IMR-90 (cell line): Measurements from ENCODE around the gene UBA5. TPM values are rescaled to one million over a fixed set of nuclear protein-coding genes. Genes with fewer than 3 reads are reported as not detected.
A peak's percentile ranks its signal among the peaks of the same experiment; 100 is the strongest.

Source experiments
- ATAC-seq: fragments of 200-7000 bp; cut with Tn5 transposase; 2 replicates; pipeline ENCODE4 v1.9.1; 2020; ENCODE audit warnings: low read depth, mild to moderate bottlenecking, moderate library complexity
- BruUV-seq: library from RNA; stranded (reverse); fragments of 400-500 nt; replicated peaks from 2 replicates; lab custom pipeline; 2021; lab: Mats Ljungman, UMichigan
- CTCF ChIA-PET: fragments of 300-600 bp; formaldehyde crosslinking; extraction: SDS; loops from one replicate; lab custom pipeline; 2021; ENCODE audit warnings: antibody characterized with exemption; lab: Yijun Ruan, JAX
- POLR2A ChIA-PET: fragments of 300-600 bp; sonication (Branson Sonifier 250); formaldehyde crosslinking; loops from one replicate; lab custom pipeline; 2022; ENCODE audit warnings: antibody characterized with exemption; ENCODE audit not compliant: unreplicated experiment; lab: Charles Lee
- DNase-seq: peaks from one replicate; pipeline ENCODE4 v3.0.0; 2013
- H2AFZ ChIP-seq: replicated peaks from 2 replicates; pipeline ENCODE3; 2013; ENCODE audit warnings: low read length, mild to moderate bottlenecking; ENCODE audit not compliant: poor library complexity
- H2AK5ac ChIP-seq: 2 replicates; pipeline ENCODE4 v1.6.1; 2013; ENCODE audit warnings: low read depth, low read length, inconsistent platforms
- H2AK9ac ChIP-seq: replicated peaks from 2 replicates; pipeline ENCODE3; 2013; ENCODE audit warnings: mild to moderate bottlenecking, low read depth, low read length, moderate library complexity; ENCODE audit not compliant: poor library complexity
- H2BK120ac ChIP-seq: 2 replicates; pipeline ENCODE4 v1.6.1; 2013; ENCODE audit warnings: low read depth, low read length, inconsistent platforms
- H2BK15ac ChIP-seq: 3 replicates; pipeline ENCODE4 v1.6.1; 2013; ENCODE audit warnings: low read depth, low read length, inconsistent platforms
- H2BK20ac ChIP-seq: 2 replicates; pipeline ENCODE4 v1.6.1; 2013; ENCODE audit warnings: low read depth, mild to moderate bottlenecking, inconsistent platforms, low read length, moderate library complexity
- H2BK5ac ChIP-seq: 2 replicates; pipeline ENCODE4 v1.6.1; 2013; ENCODE audit warnings: mild to moderate bottlenecking, low read depth, low read length, inconsistent platforms; ENCODE audit not compliant: poor library complexity, severe bottlenecking
- H3K14ac ChIP-seq: replicated peaks from 2 replicates; pipeline ENCODE4 v1.6.1; 2013; ENCODE audit warnings: low read depth, low read length, inconsistent platforms
- H3K18ac ChIP-seq: 2 replicates; pipeline ENCODE4 v1.6.1; 2013; ENCODE audit warnings: low read depth, low read length, control low read depth
- H3K23ac ChIP-seq: 2 replicates; pipeline ENCODE4 v1.6.1; 2013; ENCODE audit warnings: low read depth, low read length, inconsistent platforms
- H3K27ac ChIP-seq: 2 replicates; pipeline ENCODE4 v1.5.1; 2013; ENCODE audit warnings: mild to moderate bottlenecking, control low read depth, low read length; ENCODE audit not compliant: insufficient read depth
- H3K27me3 ChIP-seq: 2 replicates; pipeline ENCODE4 v1.6.1; 2013; ENCODE audit warnings: low read length; ENCODE audit not compliant: control insufficient read depth, insufficient read depth
- H3K36me3 ChIP-seq: 2 replicates; pipeline ENCODE4 v1.6.1; 2013; ENCODE audit warnings: low read length, mixed read lengths; ENCODE audit not compliant: control insufficient read depth, insufficient read depth
- H3K4ac ChIP-seq: 2 replicates; pipeline ENCODE4 v1.6.1; 2013; ENCODE audit warnings: low read depth, low read length, inconsistent platforms
- H3K4me1 ChIP-seq: 2 replicates; pipeline ENCODE4 v1.6.1; 2013; ENCODE audit warnings: low read length, mixed read lengths; ENCODE audit not compliant: control insufficient read depth, insufficient read depth
- H3K4me2 ChIP-seq: 2 replicates; pipeline ENCODE4 v1.6.1; 2013; ENCODE audit warnings: low read depth, mild to moderate bottlenecking, control low read depth, low read length, moderate library complexity
- H3K4me3 ChIP-seq: 2 replicates; pipeline ENCODE4 v1.5.1; 2013; ENCODE audit warnings: low read depth, mild to moderate bottlenecking, control low read depth, low read length, moderate library complexity; ENCODE audit not compliant: insufficient read depth
- H3K56ac ChIP-seq: 2 replicates; pipeline ENCODE4 v1.6.1; 2013; ENCODE audit warnings: low read length, inconsistent platforms; ENCODE audit not compliant: insufficient read depth; ENCODE audit errors: extremely low read depth
- H3K79me1 ChIP-seq, 2 experiments: 2 replicates each; pipeline ENCODE4 v1.6.1; 2013; ENCODE audit warnings: low read length in 2 of 2, inconsistent platforms in 1 of 2, low read depth in 1 of 2
- H3K9ac ChIP-seq: 2 replicates; pipeline ENCODE4 v1.6.1; 2013; ENCODE audit warnings: low read depth, low read length, control low read depth
- H3K9me1 ChIP-seq: 2 replicates; pipeline ENCODE4 v1.6.1; 2013; ENCODE audit warnings: low read length, inconsistent platforms; ENCODE audit not compliant: insufficient read depth
- H3K9me3 ChIP-seq: 2 replicates; pipeline ENCODE4 v1.6.1; 2013; ENCODE audit warnings: low read length; ENCODE audit not compliant: control insufficient read depth, insufficient read depth
- H4K20me1 ChIP-seq: 2 replicates; pipeline ENCODE4 v1.6.1; 2013; ENCODE audit warnings: low read length, inconsistent platforms; ENCODE audit not compliant: insufficient read depth
- H4K5ac ChIP-seq: 2 replicates; pipeline ENCODE4 v1.6.1; 2013; ENCODE audit warnings: mild to moderate bottlenecking, low read depth, low read length, control low read depth
- H4K8ac ChIP-seq, 2 experiments: 2 replicates each; pipeline ENCODE4 v1.6.1; 2013; ENCODE audit warnings: low read depth in 2 of 2, low read length in 2 of 2, control low read depth in 1 of 2, inconsistent platforms in 1 of 2
- H4K91ac ChIP-seq: 2 replicates; pipeline ENCODE4 v1.6.1; 2013; ENCODE audit warnings: low read depth, low read length, inconsistent platforms; ENCODE audit not compliant: insufficient read depth
- POLR2A ChIP-seq: IDR thresholded peaks from 2 replicates; pipeline ENCODE4 v1.6.1; 2012; ENCODE audit warnings: mild to moderate bottlenecking, low read depth, low read length
- WGBS, 2 experiments: methylation state at CpG; one replicate each; pipeline versions ENCODE4 v1.1.5 to v1.1.7; 2013; ENCODE audit warnings: missing lambda C conversion rate in 2 of 2; ENCODE audit not compliant: insufficient read length in 1 of 2; ENCODE audit errors: extremely low coverage in 2 of 2; 5-methylcytosine and 5-hydroxymethylcytosine counted together
- dilution Hi-C: fragments of 300-500 bp; cut with HindIII; formaldehyde crosslinking; loops from one replicate; pipeline ENCODE4 v1.14.3; 2018; ENCODE audit warnings: low sequenced_read_pairs; ENCODE audit not compliant: unreplicated experiment
- in situ Hi-C: fragments of 300-500 bp; cut with MboI; formaldehyde crosslinking; loops from 3 replicates; pipeline ENCODE4 v1.14.3; 2019; ENCODE audit warnings: low sequenced_read_pairs, inconsistent platforms, mixed read lengths
- intact Hi-C: fragments of 100-400 bp; cut with micrococcal nuclease; formaldehyde crosslinking; loops from 2 replicates; pipeline ENCODE4 v1.10.0; 2022
- polyA plus RNA-seq, 3 experiments: library from polyadenylated mRNA; depleted of rRNA; stranded (reverse); fragments of >200 nt; gene quantifications; 2 replicates each; pipeline ENCODE4 v1.2.3, GENCODE V29; 2012; ENCODE audit warnings: low replicate concordance in 1 of 3
- total RNA-seq: library from RNA; depleted of rRNA; stranded (reverse); fragments of >200 nt; gene quantifications from 2 replicates; pipeline ENCODE4 v1.2.3, GENCODE V29; 2012

UBA5 gene
- total and polyA plus RNA-seq, 2 of the 4 experiments (the other 2 are of a cell fraction), result 20.3 to 30.4 TPM

DNA sequence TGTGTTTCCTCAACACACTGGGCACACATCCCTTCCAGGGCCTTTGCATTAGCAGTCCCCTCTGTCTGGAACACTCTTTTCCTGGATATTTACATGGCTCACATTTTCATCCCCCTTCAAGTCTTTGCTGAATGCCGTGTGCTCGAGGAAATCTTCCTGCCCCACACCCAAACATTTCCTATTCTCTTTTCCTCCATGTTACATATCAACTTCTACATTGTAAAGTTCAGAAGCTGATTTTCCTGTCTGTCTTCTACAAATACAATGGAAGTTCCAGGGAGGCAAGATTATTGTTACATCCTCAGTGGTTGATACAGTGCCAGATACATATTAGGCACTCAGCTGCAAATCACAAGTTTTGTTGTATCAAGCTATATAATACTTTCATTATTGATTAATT is 4.7 kb upstream of the UBA5 start:
- intact Hi-C loops, result loop anchor here (5.0 kb wide), 1 partner anchor 118 kb away; no protein-coding TSS in a partner anchor
- no peak overlapping the region for H3K56ac ChIP-seq
- no peak overlapping the region for H2BK20ac ChIP-seq
- no peak overlapping the region for H3K4ac ChIP-seq
- no peak for DNase-seq
- H2AFZ ChIP-seq, result no peak overlapping the region
- H3K9me1 ChIP-seq, result 0 out of 2 replicates have a peak, but pooled peaks cover 5% of the 10 kb centered on the region
- WGBS, 2 experiments, result no CpG with 5 or more reads among the region's 2 CpGs
- CTCF ChIA-PET, result no interaction called here
- no peak overlapping the region for H3K14ac ChIP-seq
- no peak for ATAC-seq
- H4K91ac ChIP-seq, result no peak overlapping the region
- no peaks in the 10 kb centered on the region for H3K27me3 ChIP-seq
- H3K79me1 ChIP-seq, result peaks cover 11 to 34% of the 10 kb centered on the region in 2 experiments
- no peak overlapping the region for H4K8ac ChIP-seq
- H4K5ac ChIP-seq, result no peak overlapping the region
- no peak overlapping the region for H3K18ac ChIP-seq
- no peak overlapping the region for H2AK5ac ChIP-seq
- H3K23ac ChIP-seq, result 0 out of 2 replicates have a peak overlapping the region, but pooled peaks have one; percentile 10
- H3K4me1 ChIP-seq, result peaks cover 3% of the 10 kb centered on the region; the same call in 1 of the 2 replicates
- H2BK120ac ChIP-seq, result no peak overlapping the region
- in situ Hi-C loops, result no loop called here
- H3K9me3 ChIP-seq, result no peaks in the 10 kb centered on the region
- no peak overlapping the region for H3K27ac ChIP-seq
- dilution Hi-C loops, result no loop called here
- no peak overlapping the region for H3K4me3 ChIP-seq
- no peak overlapping the region for H3K4me2 ChIP-seq
- H3K36me3 ChIP-seq, result peaks cover 2% of the 10 kb centered on the region
- no peaks in the 10 kb centered on the region for H4K20me1 ChIP-seq
- no peak overlapping the region for H2BK15ac ChIP-seq
- no peak overlapping the region for H3K9ac ChIP-seq
- H2BK5ac ChIP-seq, result no peak overlapping the region
- BruUV-seq, result no TSS peak
- H2AK9ac ChIP-seq, result no peak overlapping the region
- TF ChIP-seq POLR2A, result no peak
- POLR2A ChIA-PET, result no interaction called here
